Stomach (tissue), 4 donors: ENCODE data around the gene PRKCG.

Experiments
- POLR2A ChIP-seq, 4 donors: fragments of 450-650 bp; IDR thresholded peaks; one replicate each; pipeline ENCODE4 v1.6.1; 2016; ENCODE audit warnings: antibody characterized with exemption in 4 of 4, control low read depth in 2 of 4, mild to moderate bottlenecking in 1 of 4, moderate library complexity in 1 of 4
- POLR2AphosphoS5 ChIP-seq, 3 donors: sonication (generic); formaldehyde crosslinking; IDR thresholded peaks; one replicate each; pipeline ENCODE4 v1.6.1; 2016; ENCODE audit warnings: antibody characterized with exemption in 3 of 3
- TF ChIP-seq, protein P1 (sequence below), 7 experiments: fragments of 450-650 bp in 4 of 7; fragments of 200-600 bp in 3 of 7; sonication (generic) in 3 of 7; IDR thresholded peaks; one replicate each; pipeline ENCODE4 v1.5.1; 2016 to 2019; ENCODE audit warnings: antibody characterized with exemption in 7 of 7, control low read depth in 2 of 7, mild to moderate bottlenecking in 1 of 7

DNA sequence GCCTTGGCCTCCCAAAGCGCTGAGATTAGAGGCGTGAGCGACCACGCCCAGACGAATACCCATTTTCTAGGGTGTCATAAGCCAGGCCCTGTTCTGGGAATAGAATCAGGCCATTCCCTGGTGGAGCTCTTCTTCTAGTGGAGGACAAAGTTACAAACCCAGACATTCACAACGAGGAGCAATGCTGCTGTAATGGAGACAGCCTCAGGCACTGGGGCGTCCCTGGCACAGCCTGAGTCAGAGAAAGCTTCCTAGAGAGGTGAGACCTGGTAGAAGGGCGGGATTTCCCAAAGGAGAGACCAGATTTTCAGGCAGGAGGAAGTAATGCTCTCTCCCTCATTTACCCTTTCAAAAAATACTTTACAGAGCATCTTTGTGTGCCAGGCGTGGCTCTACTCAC is 12.7 kb downstream of the PRKCG start:
- TF ChIP-seq, protein P1, sequence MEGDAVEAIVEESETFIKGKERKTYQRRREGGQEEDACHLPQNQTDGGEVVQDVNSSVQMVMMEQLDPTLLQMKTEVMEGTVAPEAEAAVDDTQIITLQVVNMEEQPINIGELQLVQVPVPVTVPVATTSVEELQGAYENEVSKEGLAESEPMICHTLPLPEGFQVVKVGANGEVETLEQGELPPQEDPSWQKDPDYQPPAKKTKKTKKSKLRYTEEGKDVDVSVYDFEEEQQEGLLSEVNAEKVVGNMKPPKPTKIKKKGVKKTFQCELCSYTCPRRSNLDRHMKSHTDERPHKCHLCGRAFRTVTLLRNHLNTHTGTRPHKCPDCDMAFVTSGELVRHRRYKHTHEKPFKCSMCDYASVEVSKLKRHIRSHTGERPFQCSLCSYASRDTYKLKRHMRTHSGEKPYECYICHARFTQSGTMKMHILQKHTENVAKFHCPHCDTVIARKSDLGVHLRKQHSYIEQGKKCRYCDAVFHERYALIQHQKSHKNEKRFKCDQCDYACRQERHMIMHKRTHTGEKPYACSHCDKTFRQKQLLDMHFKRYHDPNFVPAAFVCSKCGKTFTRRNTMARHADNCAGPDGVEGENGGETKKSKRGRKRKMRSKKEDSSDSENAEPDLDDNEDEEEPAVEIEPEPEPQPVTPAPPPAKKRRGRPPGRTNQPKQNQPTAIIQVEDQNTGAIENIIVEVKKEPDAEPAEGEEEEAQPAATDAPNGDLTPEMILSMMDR (IDR thresholded peaks at IDR 0.05), result no peak
- no peak for TF ChIP-seq POLR2AphosphoS5 (IDR thresholded peaks at IDR 0.05)
- no peak for TF ChIP-seq POLR2A (IDR thresholded peaks at IDR 0.05)
